HepG2 (cell line): ENCODE measurements around the gene A1CF. TPM values are rescaled to one million over a fixed set of nuclear protein-coding genes. Genes with fewer than 3 reads are reported as not detected.
A peak's percentile ranks its signal among the peaks of the same experiment; 100 is the strongest.

ENCODE experiments used
- CREM ChIP-seq, 2 experiments: sonication (generic) in 1 of 2; formaldehyde crosslinking in 1 of 2; IDR thresholded peaks; 2 replicates each; pipeline versions ENCODE4 v1.4.0 to v1.6.1; 2016 to 2020; ENCODE audit warnings: antibody characterized with exemption in 1 of 2, mild to moderate bottlenecking in 1 of 2, missing genetic modification reagents in 1 of 2
- DNMT3B ChIP-seq: conservative IDR thresholded peaks from 2 replicates; pipeline ENCODE4 v1.6.1; 2016; ENCODE audit warnings: missing biosample characterization, control low read depth
- ETV5 ChIP-seq: IDR thresholded peaks from 2 replicates; pipeline ENCODE4 v1.6.1; 2018; ENCODE audit warnings: missing biosample characterization, missing genetic modification reagents, inconsistent platforms, borderline replicate concordance
- FOXO1 ChIP-seq: sonication (generic); formaldehyde crosslinking; IDR thresholded peaks from 2 replicates; pipeline ENCODE4 v1.4.0; 2020; ENCODE audit warnings: missing genetic modification reagents
- IKZF4 ChIP-seq: sonication (generic); formaldehyde crosslinking; IDR thresholded peaks from 2 replicates; pipeline ENCODE4 v1.5.1; 2020; ENCODE audit warnings: borderline replicate concordance, mild to moderate bottlenecking, low read depth, missing genetic modification reagents; ENCODE audit errors: not compliant biosample characterization
- MIER3 ChIP-seq: IDR thresholded peaks from 2 replicates; pipeline ENCODE4 v1.6.1; 2016; ENCODE audit warnings: missing compliant biosample characterization, borderline replicate concordance
- SP4 ChIP-seq: sonication (generic); formaldehyde crosslinking; IDR thresholded peaks from 2 replicates; pipeline ENCODE4 v1.8.1; 2023; ENCODE audit warnings: mild to moderate bottlenecking, missing genetic modification reagents
- ZNF282 ChIP-seq: fragments of 450-650 bp; IDR thresholded peaks from 2 replicates; pipeline ENCODE4 v1.6.1; 2018; ENCODE audit not compliant: partially characterized antibody
- ZNF484 ChIP-seq: sonication (generic); formaldehyde crosslinking; IDR thresholded peaks from 2 replicates; pipeline ENCODE4 v1.5.1; 2020; ENCODE audit warnings: mild to moderate bottlenecking, low read depth, missing genetic modification reagents, borderline replicate concordance
- ZNF652 ChIP-seq: IDR thresholded peaks from 2 replicates; pipeline ENCODE4 v1.6.1; 2016; ENCODE audit warnings: low read depth, borderline replicate concordance
- polyA plus RNA-seq, 8 experiments: library from polyadenylated mRNA; depleted of rRNA in 3 of 8; stranded (reverse) in 7 of 8; unstranded in 1 of 8; fragments of >200 nt; fragmentation: Illumina TruSeq in 4 of 8; extraction: Trizol in 4 of 8; gene quantifications; 2 replicates each; pipeline versions ENCODE4 v1.2.1 to v1.2.3, GENCODE V29; 2011 to 2016; ENCODE audit warnings: low read depth in 4 of 8, missing spikeins in 1 of 8, mixed read lengths in 1 of 8; ENCODE audit not compliant: insufficient read depth in 1 of 8
- total RNA-seq, 5 experiments: library from RNA; depleted of rRNA; stranded (reverse); fragments of >200 nt; fragmentation: Illumina TruSeq; extraction: Trizol; gene quantifications; 2 replicates each; pipeline ENCODE4 v1.2.3, GENCODE V29; 2016; ENCODE audit warnings: low read depth in 1 of 5
- TF ChIP-seq, protein P1 (sequence below): sonication (generic); formaldehyde crosslinking; IDR thresholded peaks from 2 replicates; pipeline ENCODE4 v1.4.0; 2020; ENCODE audit warnings: mild to moderate bottlenecking, low read depth, missing genetic modification reagents
- TF ChIP-seq, protein P2 (sequence below): sonication (generic); formaldehyde crosslinking; IDR thresholded peaks from 2 replicates; pipeline ENCODE4 v1.4.0; 2020; ENCODE audit warnings: mild to moderate bottlenecking, missing genetic modification reagents
- TF ChIP-seq, protein P3 (sequence below): sonication (generic); formaldehyde crosslinking; IDR thresholded peaks from 2 replicates; pipeline ENCODE4 v1.5.1; 2020; ENCODE audit warnings: mild to moderate bottlenecking, missing genetic modification reagents, moderate library complexity
- TF ChIP-seq, protein P4 (sequence below): IDR thresholded peaks from 2 replicates; pipeline ENCODE4 v1.6.1; 2012; ENCODE audit warnings: low read depth, low read length, improper control_type of control experiment

Gene A1CF
- total and polyA plus RNA-seq, 2 of the 13 experiments (the other 11 are each of a cell fraction or from before 2014, with no cell fraction given): 56.1 to 58.1 TPM

DNA sequence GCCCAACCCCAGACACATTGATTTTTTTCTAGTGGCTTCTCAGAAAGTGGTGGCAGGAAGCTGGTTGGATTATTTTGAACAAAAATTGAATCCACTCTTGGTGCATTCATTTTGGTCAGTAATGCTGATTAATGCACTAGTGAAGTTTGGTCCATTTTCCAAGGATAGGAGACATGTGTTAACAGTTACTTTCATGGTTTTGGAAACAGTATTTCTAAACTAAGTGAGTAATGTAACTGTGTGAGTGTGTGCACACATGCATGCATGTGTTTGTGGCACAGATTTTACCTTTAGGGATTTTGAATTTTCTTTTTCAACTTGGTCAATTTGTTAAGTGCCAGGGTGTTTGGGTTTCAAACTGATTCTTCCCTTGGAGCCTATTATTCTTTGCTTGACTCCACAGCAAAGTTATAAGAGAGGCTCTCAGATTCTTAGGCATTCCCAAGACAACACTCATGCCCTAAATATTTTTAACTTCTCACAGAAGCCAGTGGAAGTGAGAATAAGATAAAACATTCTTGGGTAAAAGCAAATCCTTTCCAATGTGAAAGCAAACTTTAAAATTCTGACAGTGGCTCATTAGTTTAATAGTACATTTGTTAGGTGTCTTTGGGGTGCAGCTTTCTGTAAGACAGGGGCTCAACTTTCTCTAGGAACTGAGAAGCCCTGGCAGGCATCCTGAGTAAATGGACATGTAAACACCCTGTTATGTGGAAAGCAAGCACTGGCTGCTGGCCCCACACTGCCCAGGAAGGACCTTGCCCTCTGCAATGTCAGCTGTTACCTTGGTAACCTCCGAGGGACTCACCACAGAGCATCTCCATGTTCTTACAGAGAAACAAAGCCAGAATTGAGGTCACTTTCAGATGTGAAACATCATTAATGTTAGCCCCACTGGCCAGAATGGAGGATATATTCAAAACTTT is 77.3 kb downstream of the A1CF start (continued):
- TF ChIP-seq CREM (IDR thresholded peaks at IDR 0.05): 0 out of 2 replicates have a peak, but pooled peaks have one; percentile 22
- TF ChIP-seq CREM (CRISPR knock-in tag; IDR thresholded peaks at IDR 0.05): no peak
- peak; percentile 83 for TF ChIP-seq FOXO1 (CRISPR knock-in tag)
- TF ChIP-seq, protein P1, sequence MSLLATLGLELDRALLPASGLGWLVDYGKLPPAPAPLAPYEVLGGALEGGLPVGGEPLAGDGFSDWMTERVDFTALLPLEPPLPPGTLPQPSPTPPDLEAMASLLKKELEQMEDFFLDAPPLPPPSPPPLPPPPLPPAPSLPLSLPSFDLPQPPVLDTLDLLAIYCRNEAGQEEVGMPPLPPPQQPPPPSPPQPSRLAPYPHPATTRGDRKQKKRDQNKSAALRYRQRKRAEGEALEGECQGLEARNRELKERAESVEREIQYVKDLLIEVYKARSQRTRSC: no peak
- no peak for TF ChIP-seq SP4
- no peak for TF ChIP-seq ZNF652 (CRISPR knock-in tag)
- no peak for TF ChIP-seq ZNF484 (CRISPR knock-in tag)
- TF ChIP-seq ETV5: peak; percentile 31; the same call in 1 of the 2 replicates
- TF ChIP-seq, protein P2, sequence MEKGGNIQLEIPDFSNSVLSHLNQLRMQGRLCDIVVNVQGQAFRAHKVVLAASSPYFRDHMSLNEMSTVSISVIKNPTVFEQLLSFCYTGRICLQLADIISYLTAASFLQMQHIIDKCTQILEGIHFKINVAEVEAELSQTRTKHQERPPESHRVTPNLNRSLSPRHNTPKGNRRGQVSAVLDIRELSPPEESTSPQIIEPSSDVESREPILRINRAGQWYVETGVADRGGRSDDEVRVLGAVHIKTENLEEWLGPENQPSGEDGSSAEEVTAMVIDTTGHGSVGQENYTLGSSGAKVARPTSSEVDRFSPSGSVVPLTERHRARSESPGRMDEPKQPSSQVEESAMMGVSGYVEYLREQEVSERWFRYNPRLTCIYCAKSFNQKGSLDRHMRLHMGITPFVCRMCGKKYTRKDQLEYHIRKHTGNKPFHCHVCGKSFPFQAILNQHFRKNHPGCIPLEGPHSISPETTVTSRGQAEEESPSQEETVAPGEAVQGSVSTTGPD: no peak
- TF ChIP-seq, protein P3, sequence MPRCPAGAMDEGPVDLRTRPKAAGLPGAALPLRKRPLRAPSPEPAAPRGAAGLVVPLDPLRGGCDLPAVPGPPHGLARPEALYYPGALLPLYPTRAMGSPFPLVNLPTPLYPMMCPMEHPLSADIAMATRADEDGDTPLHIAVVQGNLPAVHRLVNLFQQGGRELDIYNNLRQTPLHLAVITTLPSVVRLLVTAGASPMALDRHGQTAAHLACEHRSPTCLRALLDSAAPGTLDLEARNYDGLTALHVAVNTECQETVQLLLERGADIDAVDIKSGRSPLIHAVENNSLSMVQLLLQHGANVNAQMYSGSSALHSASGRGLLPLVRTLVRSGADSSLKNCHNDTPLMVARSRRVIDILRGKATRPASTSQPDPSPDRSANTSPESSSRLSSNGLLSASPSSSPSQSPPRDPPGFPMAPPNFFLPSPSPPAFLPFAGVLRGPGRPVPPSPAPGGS: no peak
- no peak for TF ChIP-seq IKZF4 (CRISPR knock-in tag)
- TF ChIP-seq DNMT3B (CRISPR knock-in tag): no peak
- TF ChIP-seq, protein P4, sequence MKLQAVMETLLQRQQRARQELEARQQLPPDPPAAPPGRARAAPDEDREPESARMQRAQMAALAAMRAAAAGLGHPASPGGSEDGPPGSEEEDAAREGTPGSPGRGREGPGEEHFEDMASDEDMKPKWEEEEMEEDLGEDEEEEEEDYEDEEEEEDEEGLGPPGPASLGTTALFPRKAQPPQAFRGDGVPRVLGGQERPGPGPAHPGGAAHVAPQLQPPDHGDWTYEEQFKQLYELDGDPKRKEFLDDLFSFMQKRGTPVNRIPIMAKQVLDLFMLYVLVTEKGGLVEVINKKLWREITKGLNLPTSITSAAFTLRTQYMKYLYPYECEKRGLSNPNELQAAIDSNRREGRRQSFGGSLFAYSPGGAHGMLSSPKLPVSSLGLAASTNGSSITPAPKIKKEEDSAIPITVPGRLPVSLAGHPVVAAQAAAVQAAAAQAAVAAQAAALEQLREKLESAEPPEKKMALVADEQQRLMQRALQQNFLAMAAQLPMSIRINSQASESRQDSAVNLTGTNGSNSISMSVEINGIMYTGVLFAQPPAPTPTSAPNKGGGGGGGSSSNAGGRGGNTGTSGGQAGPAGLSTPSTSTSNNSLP: 0 out of 2 replicates have a peak, but pooled peaks have one; percentile 35
- peak; percentile 8; the same call in 1 of the 2 replicates for TF ChIP-seq MIER3
- TF ChIP-seq ZNF282: no peak
